ENCODE measurements around the gene DPPA4.

DNA sequence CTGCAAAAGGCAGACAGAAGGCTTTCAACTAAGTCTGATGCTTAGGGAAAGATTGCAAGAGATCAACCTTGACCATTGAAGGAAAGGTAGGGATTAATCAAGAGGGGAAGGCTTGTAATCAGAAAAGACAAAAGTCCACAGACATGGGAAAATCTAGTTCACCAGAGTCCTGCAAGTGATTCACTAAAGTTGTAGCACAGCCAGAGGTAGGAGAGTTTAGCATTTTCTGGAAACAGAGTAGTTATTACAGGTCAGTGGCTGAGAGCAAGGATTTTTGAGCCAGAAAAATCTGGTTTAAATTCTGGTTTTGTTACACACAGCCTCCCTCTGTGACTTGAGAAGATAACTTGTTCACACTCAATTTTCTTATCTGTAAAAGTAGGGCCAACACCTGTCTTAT is 35.3 kb upstream of the DPPA4 start:
- TF ChIP-seq, protein P1, sequence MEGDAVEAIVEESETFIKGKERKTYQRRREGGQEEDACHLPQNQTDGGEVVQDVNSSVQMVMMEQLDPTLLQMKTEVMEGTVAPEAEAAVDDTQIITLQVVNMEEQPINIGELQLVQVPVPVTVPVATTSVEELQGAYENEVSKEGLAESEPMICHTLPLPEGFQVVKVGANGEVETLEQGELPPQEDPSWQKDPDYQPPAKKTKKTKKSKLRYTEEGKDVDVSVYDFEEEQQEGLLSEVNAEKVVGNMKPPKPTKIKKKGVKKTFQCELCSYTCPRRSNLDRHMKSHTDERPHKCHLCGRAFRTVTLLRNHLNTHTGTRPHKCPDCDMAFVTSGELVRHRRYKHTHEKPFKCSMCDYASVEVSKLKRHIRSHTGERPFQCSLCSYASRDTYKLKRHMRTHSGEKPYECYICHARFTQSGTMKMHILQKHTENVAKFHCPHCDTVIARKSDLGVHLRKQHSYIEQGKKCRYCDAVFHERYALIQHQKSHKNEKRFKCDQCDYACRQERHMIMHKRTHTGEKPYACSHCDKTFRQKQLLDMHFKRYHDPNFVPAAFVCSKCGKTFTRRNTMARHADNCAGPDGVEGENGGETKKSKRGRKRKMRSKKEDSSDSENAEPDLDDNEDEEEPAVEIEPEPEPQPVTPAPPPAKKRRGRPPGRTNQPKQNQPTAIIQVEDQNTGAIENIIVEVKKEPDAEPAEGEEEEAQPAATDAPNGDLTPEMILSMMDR (conservative IDR thresholded peaks at IDR 0.05 in 1 of 2, IDR thresholded peaks at IDR 0.05 in 1 of 2; ENCODE audit: extremely low read depth in 1 of 2, insufficient read depth in 1 of 2, low read depth in 1 of 2, low read length in 2 of 2), result no peak
- TF ChIP-seq EZH2 (IDR thresholded peaks at IDR 0.05; ENCODE audit: borderline replicate concordance, low read length), result no peak
